NCI-H345 treated with DMSO at 0.1 percent for 48 hours (cell line): Measurements from ENCODE around the gene CDC40.

ENCODE experiments used
- DNase-seq: peaks from one replicate; lab custom pipeline; 2025; ENCODE audit not compliant: unreplicated experiment; lab: John Stamatoyannopoulos, UW

CDC40 gene

DNA sequence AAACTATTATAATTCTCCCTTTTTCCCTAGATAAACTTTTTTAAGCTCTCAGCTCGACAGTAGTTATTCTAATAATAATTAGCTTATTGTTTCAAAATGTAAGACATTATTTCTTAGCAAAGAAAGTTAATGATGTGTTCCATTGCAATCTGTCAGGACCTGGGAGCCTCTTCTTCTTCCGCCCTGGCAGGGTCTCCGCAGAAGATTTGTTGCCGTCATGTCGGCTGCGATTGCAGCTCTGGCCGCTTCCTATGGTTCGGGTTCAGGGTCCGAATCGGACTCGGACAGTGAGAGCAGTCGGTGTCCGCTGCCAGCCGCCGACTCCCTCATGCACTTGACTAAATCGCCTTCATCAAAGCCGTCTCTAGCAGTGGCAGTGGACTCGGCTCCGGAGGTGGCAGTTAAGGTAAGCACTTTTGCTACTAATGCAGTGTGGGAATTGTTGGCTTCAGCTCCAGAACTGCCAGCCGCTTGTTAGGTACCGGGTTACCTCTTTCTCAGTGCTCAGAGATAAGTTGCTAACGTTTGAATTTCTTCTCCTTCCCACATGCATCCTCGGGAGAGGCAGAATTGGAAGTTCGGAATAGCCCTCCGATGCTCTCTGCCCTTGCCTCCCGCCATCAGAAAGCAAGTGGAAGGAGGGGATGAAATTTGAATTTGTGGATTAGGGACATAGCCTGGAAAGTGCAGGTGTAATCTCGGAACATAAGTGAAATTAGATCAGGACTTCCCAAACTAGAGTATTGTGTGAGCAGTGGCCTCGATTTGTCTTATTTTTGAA, at the start of gene CDC40:
Gene CDC40 (plus strand): TSS at position 200 of the 781 bp plus-strand sequence. CDS start 18 bp downstream, at position 218.
- DNase-seq = peak; percentile 38

DNA sequence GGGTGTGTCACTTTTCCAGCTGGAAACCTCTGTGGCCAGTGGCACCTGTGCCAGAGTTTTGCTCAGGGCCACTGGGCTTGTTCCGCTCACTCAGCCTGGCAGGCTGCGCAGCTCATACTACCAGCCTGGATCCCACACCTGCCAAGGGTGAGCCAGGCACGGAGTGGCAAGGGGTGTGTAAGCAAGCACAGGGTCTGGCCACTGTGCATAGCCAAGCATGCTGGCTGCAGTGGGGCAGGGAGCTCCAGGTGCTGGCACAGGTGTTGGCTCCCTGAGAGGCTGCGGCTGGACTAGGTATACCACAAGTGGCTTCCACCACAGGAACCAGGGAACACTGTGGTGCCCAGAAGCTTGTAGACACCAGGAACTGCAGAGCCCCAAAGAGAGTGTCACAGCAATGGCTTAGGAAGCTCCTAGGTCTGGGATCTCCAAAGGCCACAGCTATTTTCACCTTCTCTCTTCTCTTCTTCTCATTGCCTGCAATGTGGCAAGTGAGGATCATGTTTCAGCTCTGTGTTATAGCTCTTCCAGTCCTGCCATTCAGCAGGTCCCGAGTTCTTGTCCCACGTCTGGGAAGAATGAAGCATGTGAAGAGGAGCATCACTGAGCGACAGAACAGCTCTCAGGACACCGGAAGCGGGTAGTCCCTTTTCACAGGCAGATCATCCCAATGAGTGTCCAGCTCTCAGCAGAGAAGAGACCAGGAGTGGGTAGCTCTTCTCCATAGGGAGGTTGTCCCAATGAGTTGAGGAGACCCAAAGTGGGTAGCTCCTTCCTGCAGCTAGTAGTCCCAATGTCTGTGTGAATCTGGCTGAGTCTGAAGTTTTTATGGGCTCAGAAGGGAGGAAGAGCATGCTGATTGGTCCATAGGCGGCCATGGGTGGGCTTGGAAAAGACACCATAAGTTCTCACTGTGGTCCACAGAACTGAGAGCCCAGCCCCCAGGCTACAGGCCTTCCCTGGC, 42.0 kb upstream of the CDC40 start:
- no peak for DNase-seq

- no peak for DNase-seq
Measured at GRCh38 chr6:110139052-110139451, 41.2 kb upstream of the CDC40 start.

DNA sequence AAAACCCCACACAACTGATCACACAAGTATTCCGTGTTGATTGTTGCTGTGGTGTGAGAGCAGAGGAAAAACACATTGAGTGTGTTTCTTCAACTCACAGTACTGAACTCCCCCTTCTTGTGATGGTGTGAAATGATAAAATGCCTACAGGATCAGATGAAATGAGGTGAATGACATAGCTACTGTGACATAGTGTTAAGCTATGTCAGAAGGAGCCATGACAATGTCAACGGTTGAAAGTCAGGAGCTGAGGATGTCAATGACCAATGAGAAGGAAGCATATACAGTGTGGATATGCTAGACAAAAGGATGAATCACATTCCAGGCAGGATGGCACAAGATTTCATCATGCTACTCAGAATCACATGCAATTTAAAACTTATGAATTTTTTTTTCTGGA, 39.6 kb upstream of the CDC40 start:
- no peak for DNase-seq

- DNase-seq = no peak
Measured at GRCh38 chr6:110147870-110148269, 32.4 kb upstream of the CDC40 start.

GRCh38 chr6:110158479-110158878, 21.7 kb upstream of the CDC40 start:
- no peak for DNase-seq

GRCh38 chr6:110170081-110170480, 10.1 kb upstream of the CDC40 start:
- DNase-seq = no peak

GRCh38 chr6:110173506-110174132, 6.6 kb upstream of the CDC40 start:
- no peak for DNase-seq

GRCh38 chr6:110178626-110179405, 1.4 kb upstream of the CDC40 start:
- peak; percentile 65 for DNase-seq

- DNase-seq = peak; percentile 98
Measured at GRCh38 chr6:110179406-110180227, 610 bp upstream of the CDC40 start, which contains the start of gene WASF1. TSS of gene WASF1 (minus strand) at chr6:110179670. CDS start at chr6:110127601, 52,069 bp downstream.

GRCh38 chr6:110181131-110182030, 1.2 kb downstream of the CDC40 start:
- no peak for DNase-seq

DNA sequence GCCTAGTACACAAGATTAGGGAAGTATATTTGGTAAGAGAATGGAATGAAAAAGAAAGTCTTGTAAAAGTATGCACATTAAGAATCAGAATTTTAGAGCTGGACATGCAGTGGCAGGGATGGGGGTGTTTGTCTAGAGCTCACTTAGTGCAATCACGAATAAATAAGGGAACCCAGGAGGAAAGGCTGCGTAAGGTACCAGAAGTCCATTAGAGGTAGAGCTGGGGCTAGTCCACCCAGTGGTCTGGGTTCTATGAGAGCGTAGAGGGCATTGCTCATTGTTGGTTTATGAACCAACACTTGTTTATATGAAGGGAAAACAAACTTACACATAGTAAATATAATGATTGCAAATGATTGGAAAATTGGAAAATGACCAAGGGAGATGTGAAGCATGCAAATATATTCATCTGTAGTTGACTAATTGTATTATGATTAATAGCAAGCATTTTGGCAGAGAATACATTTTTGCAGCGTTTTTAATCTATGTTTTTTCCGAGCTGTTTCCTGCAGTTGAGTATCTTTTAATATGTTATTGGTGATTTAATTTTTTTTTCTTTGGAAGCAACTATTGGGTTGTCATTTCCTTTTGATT, 3.2 kb downstream of the CDC40 start:
- DNase-seq = no peak

- DNase-seq = no peak
Measured at GRCh38 chr6:110185879-110186278, 5.7 kb downstream of the CDC40 start.

GRCh38 chr6:110188791-110189190, 8.6 kb downstream of the CDC40 start:
- DNase-seq = no peak

DNA sequence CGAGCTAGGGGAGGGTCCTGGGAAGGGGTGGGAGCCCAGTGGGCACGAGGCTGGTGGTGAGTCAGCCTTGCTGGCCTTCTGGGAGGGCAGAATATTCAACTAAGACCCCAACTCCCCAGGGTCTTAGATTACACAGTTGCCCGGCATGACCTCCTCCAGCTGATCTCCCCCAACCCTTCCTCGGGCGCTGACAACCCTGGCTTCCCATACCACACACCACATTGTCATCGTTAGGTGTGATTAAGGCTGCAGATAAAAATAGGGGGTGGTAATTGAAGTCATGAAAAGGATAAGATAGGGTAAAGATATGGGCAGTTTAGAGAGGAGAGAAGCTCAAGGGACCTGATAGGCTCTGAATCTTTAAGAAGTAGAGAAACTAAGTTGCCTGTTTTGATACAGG, 10.5 kb downstream of the CDC40 start:
- DNase-seq = no peak

DNA sequence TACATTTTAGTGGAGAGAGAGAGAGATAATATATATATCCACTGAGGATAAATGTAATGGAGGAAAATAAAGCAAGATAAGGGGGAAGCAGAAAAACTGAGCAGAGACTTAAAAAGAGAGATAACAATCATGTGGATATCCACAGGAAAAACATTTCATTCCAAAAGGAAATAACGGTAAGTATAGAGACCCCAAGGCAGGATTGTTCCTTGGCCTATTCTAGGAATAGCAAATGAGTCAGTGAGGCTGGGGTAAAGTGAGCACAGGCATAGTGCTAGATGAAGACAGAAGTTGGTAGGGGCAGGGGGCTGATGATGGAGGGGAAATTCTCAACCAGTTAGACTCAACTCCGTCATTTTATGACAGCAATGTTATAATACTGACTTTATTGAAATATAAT, 11.2 kb downstream of the CDC40 start:
- DNase-seq = no peak

DNA sequence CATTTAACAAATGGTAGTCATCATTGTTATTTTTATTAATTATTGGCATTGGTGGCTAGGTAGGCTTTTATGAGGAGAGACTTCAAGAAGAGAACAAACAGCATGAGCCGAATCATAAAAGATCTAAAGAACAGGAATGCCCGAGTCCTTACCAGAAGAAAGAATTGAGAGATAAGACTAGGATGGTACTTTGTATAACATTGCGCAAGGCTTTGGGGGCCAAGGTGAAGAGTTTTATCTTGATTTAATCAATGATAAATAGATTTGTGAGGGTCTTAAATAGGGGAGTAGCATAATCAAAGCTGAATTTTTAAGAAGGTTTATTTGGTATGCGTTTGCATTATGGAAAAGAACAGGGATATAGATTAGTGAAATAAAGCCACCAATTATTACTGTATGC, 15.4 kb downstream of the CDC40 start:
- no peak for DNase-seq

DNA sequence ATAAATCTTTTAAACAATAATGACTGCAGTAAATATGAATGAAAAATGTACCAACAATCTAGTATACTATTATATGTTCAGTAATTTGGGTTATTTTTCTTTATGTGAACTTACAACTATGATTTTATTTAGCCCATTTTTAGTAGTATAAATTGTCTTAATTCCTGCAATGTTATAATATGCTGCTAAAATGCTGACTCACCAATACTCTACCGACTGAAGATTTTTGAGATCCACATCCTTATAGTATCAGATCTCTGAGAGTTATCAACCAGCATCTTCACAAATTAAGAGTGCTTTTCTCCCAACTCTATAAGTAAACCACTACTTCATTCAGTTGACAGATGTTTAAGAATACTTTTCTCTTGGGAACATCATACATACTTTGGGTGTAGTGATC, 16.6 kb downstream of the CDC40 start:
- no peak for DNase-seq
